ENCODE results near the gene ARHGAP9. TPM values are rescaled to one million over a fixed set of nuclear protein-coding genes. Genes with fewer than 3 reads are reported as not detected.

The ARHGAP9 gene
- total and polyA plus RNA-seq, 11 donors = 1.7 to 33.4 (median 3.6) TPM

DNA sequence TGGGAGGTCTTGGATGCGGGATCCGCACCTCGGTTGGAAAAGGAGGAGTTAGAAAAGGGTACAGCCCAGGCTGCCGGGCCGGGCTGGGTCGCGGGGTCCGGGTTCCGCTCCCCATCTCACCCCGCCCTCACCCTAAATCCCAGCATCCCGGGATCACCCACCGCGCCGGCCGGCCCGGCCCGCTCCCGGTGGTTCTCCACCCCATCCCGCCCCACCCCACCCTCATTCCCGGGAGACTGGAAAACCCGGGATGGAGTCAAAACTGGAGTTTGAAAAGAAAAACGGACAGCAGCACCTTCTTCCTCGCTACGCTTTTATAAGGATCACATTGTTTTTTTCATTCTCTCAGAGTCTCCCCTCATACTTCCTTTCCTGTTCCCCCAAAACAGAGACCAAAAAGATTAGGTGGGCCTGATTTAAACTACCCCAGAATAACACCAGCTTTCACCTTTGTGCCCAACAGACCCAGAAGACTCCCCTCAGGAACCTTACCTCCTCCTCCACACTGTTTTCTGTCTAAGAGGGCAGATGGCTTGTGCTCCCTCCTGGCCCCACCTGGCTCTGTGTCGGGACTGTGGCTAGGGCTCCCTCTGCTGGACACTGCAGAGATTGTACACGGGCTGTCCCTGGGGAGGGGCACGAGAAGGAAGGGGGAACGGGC, 17.3 kb downstream of the ARHGAP9 start:
- Histone ChIP-seq H3K9me3 (no peaks in the 10 kb centered on the region), H3K4me3 (peak overlapping the region; percentile 53 to 82 (median 68)), H3K4me1 (peaks cover 0 to 41% (median 21%) of the 10 kb centered on the region in 12 donors), H3K27me3 (peaks cover 0 to 9% (median 0%) of the 10 kb centered on the region in 9 donors), H3K36me3 (no peaks in the 10 kb centered on the region), H3K27ac (peak overlapping the region; percentile 37 to 86 (median 72))
- intact Hi-C loops (cut with DNase I) = loop anchor here in 3 of 10 donors (1.0 to 10.0 kb wide), 3 partner anchors 58 to 249 kb away; partner anchors contain the start of gene DDIT3 (in 1 of the 3)
- DNase-seq (peak; percentile 85 to 91 (median 85)), ATAC-seq (peak; percentile 68 to 77 (median 74))
- WGBS, 4 donors = 0 to 1% (median 0%) methylated on average over 25 to 28 of the region's 28 CpGs
- TF ChIP-seq POLR2A (IDR thresholded peaks at IDR 0.05) = peak in 1 of 2 donors; percentile 22
- TF ChIP-seq, protein P1, sequence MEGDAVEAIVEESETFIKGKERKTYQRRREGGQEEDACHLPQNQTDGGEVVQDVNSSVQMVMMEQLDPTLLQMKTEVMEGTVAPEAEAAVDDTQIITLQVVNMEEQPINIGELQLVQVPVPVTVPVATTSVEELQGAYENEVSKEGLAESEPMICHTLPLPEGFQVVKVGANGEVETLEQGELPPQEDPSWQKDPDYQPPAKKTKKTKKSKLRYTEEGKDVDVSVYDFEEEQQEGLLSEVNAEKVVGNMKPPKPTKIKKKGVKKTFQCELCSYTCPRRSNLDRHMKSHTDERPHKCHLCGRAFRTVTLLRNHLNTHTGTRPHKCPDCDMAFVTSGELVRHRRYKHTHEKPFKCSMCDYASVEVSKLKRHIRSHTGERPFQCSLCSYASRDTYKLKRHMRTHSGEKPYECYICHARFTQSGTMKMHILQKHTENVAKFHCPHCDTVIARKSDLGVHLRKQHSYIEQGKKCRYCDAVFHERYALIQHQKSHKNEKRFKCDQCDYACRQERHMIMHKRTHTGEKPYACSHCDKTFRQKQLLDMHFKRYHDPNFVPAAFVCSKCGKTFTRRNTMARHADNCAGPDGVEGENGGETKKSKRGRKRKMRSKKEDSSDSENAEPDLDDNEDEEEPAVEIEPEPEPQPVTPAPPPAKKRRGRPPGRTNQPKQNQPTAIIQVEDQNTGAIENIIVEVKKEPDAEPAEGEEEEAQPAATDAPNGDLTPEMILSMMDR (IDR thresholded peaks at IDR 0.05) = peak; percentile 89 to 99 (median 94)

DNA sequence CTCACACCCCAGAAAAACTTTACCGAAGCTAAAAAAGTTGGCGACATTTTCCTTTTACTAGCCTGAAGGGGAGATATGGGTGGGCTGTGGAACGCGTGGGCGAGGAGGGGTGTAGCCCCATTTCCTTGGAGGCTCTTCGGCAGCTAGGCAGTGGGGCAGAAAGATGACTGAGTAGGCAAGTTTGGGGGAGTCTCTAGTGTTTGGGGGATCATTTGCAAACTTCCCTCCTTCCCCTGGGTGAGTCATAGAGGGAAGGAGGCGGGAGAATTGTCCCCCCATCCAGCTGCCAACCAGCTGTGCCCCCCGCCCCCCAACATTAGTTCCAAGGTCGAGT, 17.8 kb downstream of the ARHGAP9 start:
- Histone ChIP-seq H3K36me3 (no peaks in the 10 kb centered on the region), H3K4me3 (peak overlapping the region; percentile 53 to 82 (median 68)), H3K4me1 (peaks cover 0 to 41% (median 21%) of the 10 kb centered on the region in 12 donors), H3K27me3 (peaks cover 0 to 9% (median 0%) of the 10 kb centered on the region in 9 donors), H3K27ac (peak overlapping the region in 11 of 12 donors; percentile 0 to 86 (median 72)), H3K9me3 (no peaks in the 10 kb centered on the region)
- WGBS, 4 donors = 0 to 1% (median 0%) methylated on average over 6 to 9 of the region's 9 CpGs
- DNase-seq (peak in 1 of 5 donors; percentile 11), ATAC-seq (no peak)
- intact Hi-C loops (cut with DNase I) = loop anchor here in 3 of 10 donors (1.0 to 10.0 kb wide), 3 partner anchors 58 to 249 kb away; partner anchors contain the start of gene DDIT3 (in 1 of the 3)
- no peak for TF ChIP-seq POLR2A (IDR thresholded peaks at IDR 0.05)
- TF ChIP-seq, protein P1 (IDR thresholded peaks at IDR 0.05) = no peak

DNA sequence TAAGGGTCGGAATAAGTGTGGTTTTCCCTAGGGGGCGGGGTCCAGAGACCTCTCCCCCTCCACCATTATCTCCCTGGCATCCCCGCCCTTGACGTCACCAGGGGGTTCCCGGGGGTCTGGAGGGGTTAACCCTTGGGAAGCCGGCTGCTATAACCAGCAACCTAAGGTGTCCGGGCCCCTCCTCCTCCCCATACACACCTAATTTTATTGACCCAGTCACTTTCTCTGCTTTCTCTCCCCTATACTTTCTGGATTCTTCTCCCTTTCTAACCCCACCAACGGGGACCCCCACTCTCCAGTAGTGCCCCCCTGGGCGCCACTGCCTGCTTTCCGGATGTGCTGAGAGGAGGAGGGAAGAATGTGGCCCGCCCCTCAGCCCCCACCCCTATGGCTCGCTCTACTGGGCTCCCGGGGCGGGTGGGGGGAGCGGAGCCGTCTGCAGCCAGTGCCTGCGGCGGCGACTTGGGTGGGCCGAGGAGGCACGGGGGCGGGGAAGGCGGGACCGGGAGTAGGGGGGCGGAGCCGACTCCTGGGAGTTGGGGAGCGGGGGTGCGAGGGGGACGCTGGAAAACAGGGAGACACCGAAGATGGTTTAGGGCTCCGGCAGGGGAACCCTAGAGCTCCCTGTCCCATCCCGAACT, 18.3 kb downstream of the ARHGAP9 start:
- intact Hi-C loops (cut with DNase I) = loop anchor here in 2 of 10 donors (10.0 kb wide), 1 partner anchor 163 kb away; no protein-coding TSS in a partner anchor
- DNase-seq (peak; percentile 71 to 84 (median 76)), ATAC-seq (peak in 3 of 4 donors; percentile 41 to 61 (median 51))
- H3K4me1 ChIP-seq = peaks cover 0 to 43% (median 21%) of the 10 kb centered on the region in 12 donors
- peak overlapping the region; percentile 53 to 82 (median 68) for H3K4me3 ChIP-seq
- TF ChIP-seq, protein P1 (IDR thresholded peaks at IDR 0.05) = no peak
- TF ChIP-seq POLR2A (IDR thresholded peaks at IDR 0.05) = no peak
- 0 to 1% (median 1%) methylated on average over 15 to 32 of the region's 32 CpGs for WGBS, 4 donors
- no peaks in the 10 kb centered on the region for H3K9me3 ChIP-seq
- H3K27me3 ChIP-seq = peaks cover 0 to 9% (median 0%) of the 10 kb centered on the region in 9 donors
- H3K27ac ChIP-seq = peak overlapping the region in 10 of 12 donors; percentile 0 to 86 (median 72)
- H3K36me3 ChIP-seq = no peaks in the 10 kb centered on the region

DNA sequence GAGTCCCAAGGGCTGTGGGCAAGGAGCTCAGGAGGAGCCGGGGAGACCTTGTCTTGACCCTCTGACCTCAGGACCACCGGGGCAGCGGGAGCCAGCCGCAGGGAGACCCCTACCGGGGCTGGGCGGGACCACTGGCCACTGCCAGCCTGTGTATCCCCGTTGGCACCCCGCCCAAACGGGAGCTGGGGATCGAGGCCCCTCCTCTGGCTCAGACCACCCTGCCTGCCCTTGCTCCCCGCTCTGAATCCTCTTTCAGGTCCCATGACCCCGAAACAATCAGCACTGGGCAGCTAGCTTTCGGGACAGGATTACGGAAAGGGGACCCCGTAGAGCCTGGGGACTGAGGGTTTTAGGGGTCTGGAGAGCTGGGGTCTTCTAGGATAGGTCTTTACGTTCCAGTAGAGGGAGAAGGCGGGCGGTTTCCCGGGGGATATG, 18.8 kb downstream of the ARHGAP9 start:
- ATAC-seq = no peak
- Histone ChIP-seq H3K36me3 (no peaks in the 10 kb centered on the region), H3K4me1 (peaks cover 0 to 49% (median 26%) of the 10 kb centered on the region in 12 donors), H3K27me3 (peaks cover 0 to 9% (median 0%) of the 10 kb centered on the region in 9 donors), H3K9me3 (no peaks in the 10 kb centered on the region), H3K4me3 (peak overlapping the region in 11 of 12 donors; percentile 53 to 82 (median 69)), H3K27ac (peak overlapping the region in 6 of 12 donors; percentile 19 to 86 (median 74))
- WGBS, 4 donors = 1 to 5% (median 3%) methylated on average over 16 to 19 of the region's 19 CpGs
- TF ChIP-seq POLR2A (IDR thresholded peaks at IDR 0.05) = no peak
- TF ChIP-seq, protein P1 (IDR thresholded peaks at IDR 0.05) = no peak
- intact Hi-C loops (cut with DNase I) = loop anchor here in 2 of 10 donors (10.0 kb wide), 1 partner anchor 164 kb away; no protein-coding TSS in a partner anchor
- peak in 2 of 5 donors; percentile 37 to 51 for DNase-seq
